NCI-H1930 (cell line): ENCODE measurements around the gene CTTNBP2.
"Not testable (repeated sequence)": the region's sequence is repeated elsewhere in the genome, so short reads cannot be mapped to it uniquely, and the experiment has no call there.

Source experiments
- DNase-seq, 2 experiments: peaks; one replicate each; lab custom pipeline; 2025; lab: John Stamatoyannopoulos, UW

The CTTNBP2 gene

DNA sequence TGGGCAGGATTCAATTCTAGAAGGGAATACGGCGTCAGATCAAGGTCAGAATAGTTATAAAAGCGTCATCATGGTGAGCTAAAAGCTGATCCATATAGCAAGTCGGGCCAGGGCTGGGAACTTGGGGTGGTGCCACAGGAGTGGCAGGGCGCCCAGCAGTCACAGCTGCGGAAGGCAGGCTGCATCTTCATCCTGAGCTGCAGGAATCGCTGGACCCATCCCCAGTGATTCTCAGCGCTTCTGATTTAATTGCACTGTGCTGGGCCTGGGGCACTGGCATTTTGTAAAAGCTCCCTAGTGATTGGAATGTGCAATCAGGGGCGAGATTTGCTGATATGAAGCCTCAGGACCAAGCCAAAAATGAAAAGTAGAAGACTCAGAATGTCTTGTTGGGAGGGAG, 135.3 kb downstream of the CTTNBP2 start:
- DNase-seq, result no peak

DNA sequence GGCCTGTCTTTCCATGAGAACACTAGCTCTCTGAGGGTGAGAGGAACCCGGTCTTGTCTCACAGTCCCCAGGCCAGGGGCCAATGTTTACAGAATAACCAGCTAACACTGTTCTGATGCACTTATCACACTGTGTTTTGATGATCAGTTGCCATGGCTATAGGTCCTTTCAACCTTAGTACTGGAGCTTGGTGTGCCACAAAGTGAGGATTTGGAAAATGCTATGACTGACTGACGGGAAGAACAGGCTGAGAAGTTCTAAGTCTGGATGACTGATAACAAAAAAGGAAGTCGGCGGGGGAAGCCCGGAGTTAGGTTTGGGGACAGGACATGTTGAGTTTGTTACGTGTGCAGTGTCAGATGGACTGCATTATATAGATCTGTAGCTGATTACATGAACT, 141.8 kb downstream of the CTTNBP2 start:
- DNase-seq, result no peak

DNA sequence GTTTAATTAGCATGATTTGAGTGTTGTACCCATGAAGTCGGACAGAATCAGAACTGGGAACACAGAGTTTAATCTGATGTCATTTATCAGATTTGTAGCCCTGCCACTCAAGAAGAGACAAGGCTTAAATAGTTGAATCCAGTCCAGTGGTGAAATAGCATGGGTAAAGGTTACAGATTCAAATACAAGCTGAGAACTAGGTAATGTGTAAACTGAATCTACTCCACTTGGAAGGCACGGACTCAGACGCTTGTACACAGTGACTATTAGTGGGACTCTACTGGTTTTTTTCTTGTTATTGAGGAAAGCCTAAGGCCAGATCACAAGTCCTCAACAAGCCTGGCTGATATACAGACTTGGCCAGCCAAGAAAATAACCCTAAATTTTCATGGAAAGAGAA, 142.9 kb downstream of the CTTNBP2 start:
- no peak for DNase-seq

- DNase-seq, result no peak
Observed at GRCh38 chr7:117728890-117729624, 144.2 kb downstream of the CTTNBP2 start.

- DNase-seq, result no peak
Observed at GRCh38 chr7:117724898-117725297, 148.3 kb downstream of the CTTNBP2 start.

DNA sequence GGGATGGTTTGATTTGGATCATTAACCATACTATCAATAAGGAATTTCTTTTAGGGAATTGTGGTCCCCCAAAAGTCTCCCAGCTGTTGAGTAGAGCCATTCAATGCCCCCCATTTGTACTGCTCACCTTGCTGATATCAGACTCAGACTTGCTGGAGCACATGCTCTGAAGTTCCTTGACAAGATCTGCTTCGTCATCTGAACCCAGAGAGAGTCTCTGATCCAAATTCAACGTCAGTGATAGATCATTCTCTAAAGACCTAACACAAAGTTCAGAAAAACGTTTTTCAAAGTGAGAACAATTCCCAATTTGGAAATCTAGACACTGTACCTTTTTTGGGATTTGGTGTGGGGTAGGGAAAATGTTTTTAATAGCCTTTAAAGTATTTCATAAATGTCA, 153.9 kb downstream of the CTTNBP2 start:
- no peak for DNase-seq

DNA sequence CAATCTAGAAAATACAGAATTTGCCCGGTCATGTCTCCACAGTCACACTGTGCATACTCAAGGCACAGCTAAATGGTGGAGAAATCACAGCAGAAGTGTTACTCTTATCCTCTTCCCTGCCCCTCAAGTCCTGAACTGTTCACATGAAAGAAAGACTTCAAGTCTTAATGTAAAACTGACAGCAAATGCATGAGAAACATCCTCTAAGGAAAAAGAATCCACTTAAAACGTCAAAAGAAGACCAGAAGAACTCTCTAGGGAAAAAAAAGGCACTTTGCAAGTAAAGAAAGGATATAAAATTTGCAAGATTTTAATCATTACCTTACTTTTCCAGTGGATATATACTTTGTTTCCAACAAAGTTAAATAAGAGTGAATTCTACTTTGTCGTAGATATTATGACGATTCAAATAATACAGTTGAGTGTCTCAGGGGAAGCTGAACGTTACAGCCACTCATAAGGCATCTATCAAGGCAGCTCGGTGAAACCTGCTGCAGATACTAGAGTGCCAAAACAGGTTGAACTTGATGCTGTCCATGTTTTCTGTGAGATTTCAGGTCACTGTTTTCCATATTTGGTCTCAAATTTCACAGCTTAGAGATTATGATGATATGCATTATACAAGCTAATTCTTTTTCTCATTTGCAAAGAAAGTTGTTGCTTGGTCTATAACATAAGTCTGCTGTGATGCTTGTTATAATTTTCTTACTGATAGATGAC, 155.0 kb downstream of the CTTNBP2 start:
- no peak for DNase-seq

DNA sequence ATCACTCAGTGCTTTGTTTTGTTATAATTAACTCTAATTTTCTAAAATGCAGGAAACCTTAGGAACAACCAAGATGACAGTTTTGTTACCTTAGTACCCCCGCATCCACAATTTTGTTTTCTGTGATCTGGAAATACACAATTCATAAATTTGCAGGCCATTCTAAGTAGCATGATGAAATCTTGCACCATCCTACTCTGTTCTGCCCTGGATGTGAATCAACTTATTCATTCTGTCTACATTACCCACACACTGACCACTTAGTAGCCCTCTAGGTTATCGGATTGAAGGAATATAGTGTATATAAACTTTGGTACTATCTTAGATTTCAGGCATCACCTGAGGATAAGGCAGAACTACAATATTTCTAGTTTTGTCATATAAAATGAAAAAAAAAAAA, 155.9 kb downstream of the CTTNBP2 start:
- no peak for DNase-seq

DNA sequence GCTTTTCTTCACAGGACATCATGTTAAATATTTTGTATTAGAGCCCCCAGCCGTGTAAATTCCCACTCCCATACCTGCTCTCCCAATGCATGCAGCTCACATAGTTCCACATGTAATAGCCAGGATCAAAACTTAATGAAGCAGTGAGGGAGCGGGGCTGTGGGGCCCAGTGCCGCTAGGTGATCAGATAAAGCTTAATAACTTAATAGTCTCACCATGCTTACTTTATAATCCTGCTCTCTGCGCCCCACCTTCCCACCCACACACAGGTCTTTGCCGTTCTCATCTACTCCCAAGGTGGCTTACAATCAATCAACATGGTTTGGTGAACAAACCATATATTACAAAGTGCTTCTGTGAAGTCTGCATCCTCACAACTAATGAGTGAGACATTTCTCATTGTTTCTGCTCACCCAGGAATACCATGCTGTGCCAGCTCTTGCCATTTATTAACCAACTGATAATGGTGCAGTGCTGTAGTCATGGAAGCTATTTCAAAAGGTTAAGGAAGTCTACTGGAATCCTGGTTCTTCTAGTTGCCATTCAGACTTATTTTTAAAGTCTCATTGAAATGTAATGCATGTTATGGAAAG, 156.4 kb downstream of the CTTNBP2 start:
- no peak for DNase-seq

- peak; percentile 24 to 38 for DNase-seq
Observed at GRCh38 chr7:117715784-117716445, 157.3 kb downstream of the CTTNBP2 start.

DNA sequence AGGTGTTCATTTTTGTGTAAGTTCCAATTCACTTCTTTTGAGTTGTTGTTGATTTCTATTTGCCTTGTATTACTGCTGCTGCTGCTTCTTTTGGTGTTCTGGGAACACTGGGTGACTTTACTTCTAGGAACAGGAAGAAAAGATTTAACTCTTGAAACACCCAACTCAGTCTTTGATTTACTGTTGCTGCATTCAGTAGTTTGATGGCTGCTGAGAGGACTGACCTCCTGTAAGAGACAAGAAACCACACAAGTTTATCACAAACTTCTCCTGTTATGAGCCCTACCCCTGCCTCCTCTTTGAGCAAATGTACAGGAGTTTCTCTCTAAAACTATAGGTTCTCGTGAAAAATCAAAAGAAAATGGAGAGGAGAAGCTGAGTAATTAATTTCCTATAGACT, 161.7 kb downstream of the CTTNBP2 start:
- DNase-seq, result no peak

DNA sequence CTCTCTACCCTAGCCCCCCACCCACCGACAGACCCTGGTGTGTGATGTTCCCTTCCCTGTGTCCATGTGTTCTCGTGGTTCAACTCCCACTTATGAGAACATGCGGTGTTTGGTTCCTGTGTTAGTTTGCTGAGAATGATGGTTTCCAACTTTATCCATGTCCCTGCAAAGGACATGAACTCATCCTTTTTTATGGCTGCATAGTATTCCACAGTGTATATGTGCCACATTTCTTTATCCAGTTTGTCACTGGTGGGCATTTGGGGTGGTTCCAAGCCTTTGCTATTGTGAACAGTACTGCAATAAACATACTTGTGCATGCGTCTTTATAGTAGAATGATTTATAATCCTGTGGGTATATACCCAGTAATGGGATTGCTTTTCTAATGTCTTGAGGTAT, 165.1 kb downstream of the CTTNBP2 start:
- DNase-seq, result not testable (repeated sequence)

- no peak for DNase-seq
Observed at GRCh38 chr7:117707080-117707479, 166.2 kb downstream of the CTTNBP2 start.

DNA sequence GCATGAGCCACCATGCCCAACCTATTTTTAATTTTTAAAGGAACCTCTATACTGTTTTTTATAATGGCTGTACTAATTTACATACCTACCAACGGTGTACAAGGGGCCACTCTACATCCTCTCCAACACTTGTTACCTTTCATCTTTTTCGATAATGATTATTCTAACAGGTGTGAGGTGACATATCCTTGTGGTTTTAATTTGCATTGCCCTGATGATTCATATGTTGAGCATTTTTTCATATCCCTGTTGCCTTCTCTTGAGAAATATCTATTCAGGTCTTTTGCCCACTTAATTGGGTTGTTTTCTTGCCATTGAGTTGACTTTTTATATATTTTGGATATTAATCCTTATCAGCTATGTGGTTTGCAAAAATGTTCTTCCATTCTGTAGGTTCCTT, 167.0 kb downstream of the CTTNBP2 start:
- no peak for DNase-seq

- DNase-seq, result no peak
Observed at GRCh38 chr7:117705630-117706029, 167.6 kb downstream of the CTTNBP2 start.

- DNase-seq, result no peak
Observed at GRCh38 chr7:117704063-117704462, 169.2 kb downstream of the CTTNBP2 start.

- DNase-seq, result no peak
Observed at GRCh38 chr7:117698018-117698417, 175.2 kb downstream of the CTTNBP2 start.

DNA sequence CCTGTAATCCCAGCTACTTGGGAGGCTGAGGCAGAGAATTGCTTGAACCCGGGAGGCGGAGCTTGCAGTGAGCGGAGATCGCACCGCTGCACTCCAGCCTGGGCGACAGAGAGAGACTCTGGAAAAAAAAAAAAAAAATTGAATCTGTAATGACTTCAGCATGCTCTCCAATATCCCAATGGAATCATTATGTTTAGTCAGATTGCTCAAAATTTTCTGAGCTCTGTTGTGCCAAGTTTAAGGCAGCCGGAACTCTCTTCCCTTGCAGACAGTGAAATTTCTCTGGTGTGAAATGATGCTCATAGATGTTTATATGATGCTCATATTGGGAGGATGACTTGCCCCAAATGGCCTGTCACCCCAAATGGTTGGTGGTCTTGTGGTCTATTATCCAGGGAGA, 180.9 kb downstream of the CTTNBP2 start:
- DNase-seq, result no peak

DNA sequence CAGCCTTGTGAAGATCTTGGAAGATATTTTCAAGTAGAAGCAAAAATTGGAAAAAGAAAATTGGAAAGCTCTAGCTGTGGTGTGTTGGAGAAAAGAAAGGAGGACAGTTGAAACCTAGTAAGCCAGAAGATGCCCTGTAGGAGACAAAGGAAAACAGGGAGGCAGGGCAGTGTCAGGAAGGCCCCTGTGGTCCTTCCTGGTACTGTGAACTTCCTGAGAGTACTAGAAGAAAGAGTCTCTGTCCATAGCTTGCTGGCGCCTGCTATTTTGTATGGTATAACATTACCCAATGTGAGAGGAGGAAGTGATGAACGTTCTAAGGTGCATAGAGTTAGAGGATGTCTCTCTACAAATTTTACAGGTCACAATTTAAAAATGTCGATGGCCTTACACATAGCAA, 183.1 kb downstream of the CTTNBP2 start:
- no peak for DNase-seq

DNA sequence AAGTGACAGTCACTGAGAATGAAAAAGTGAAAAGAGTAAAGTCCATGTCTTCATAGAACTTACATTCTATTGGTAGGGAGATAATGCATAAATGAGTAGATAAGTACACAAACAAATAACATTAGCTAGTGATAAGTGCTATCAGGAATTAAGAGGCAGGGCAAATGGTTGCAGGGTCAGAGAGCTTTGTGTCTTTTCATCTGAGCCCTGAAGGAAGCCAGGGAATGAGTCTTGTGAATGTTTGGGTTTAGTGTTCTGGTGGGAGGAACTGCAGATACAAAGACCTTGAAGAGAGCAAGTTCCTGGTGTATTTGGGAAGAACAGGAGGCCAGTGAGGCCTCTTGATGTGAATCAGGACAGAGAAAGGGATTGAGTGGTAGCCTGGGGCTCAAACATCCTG, 183.8 kb downstream of the CTTNBP2 start:
- no peak for DNase-seq

- DNase-seq, result no peak
Observed at GRCh38 chr7:117688126-117688525, 185.1 kb downstream of the CTTNBP2 start.

GRCh38 chr7:117686311-117686935, 186.8 kb downstream of the CTTNBP2 start:
- DNase-seq, result no peak
